Measurements from ENCODE around the gene WDR6. TPM values are rescaled to one million over a fixed set of nuclear protein-coding genes. Genes with fewer than 3 reads are reported as not detected.

Gene WDR6
- 100 to 1,000 TPM; 113 to 167 (median 129) TPM for total RNA-seq
- total RNA-seq (2013): 80.8 TPM

- TF ChIP-seq CTCF (IDR thresholded peaks at IDR 0.05): peak; percentile 44
- intact Hi-C loops (cut with micrococcal nuclease): loop anchor here (1.0 to 5.0 kb wide), 4 partner anchors 14 to 90 kb away; partner anchors contain the start of genes ARIH2, P4HTM and QRICH1
- Mint-ChIP-seq H3K27ac (peak within 1 kb of the TSS; percentile 98 to 99), H3K36me3 (no peaks in the 10 kb centered on the region), H3K4me3 (peak within 1 kb of the TSS; percentile 100), H3K9me3 (no peaks in the 10 kb centered on the region), H3K27me3 (ENCODE audit: low read depth in 2 of 2) (no peaks in the 10 kb centered on the region), H3K4me1 (peaks cover 21 to 24% of the 10 kb centered on the region in 2 donors)
- peak; percentile 91 to 98 (median 94) for ATAC-seq
- peak within 1 kb of the TSS; percentile 95 for H3K27ac ChIP-seq (ENCODE audit: low read length)
- no peaks in the 10 kb centered on the region for H3K27me3 ChIP-seq (ENCODE audit: control insufficient read depth, insufficient read depth, low read length)
- peak; percentile 94 to 99 for DNase-seq
- H3K4me1 ChIP-seq (ENCODE audit: control insufficient read depth, insufficient read depth, low read length): peaks cover 20% of the 10 kb centered on the region
- peak within 1 kb of the TSS; percentile 96 for H3K4me3 ChIP-seq (ENCODE audit: low read length)
- no peaks in the 10 kb centered on the region for H3K9me3 ChIP-seq (ENCODE audit: control insufficient read depth, insufficient read depth, low read length)
- under 1% methylated on average over 65 of the region's 65 CpGs for WGBS (ENCODE audit: insufficient coverage)
- H3K36me3 ChIP-seq (ENCODE audit: control insufficient read depth, insufficient read depth, low read length): peaks cover 8% of the 10 kb centered on the region
Measured at GRCh38 chr3:49007068-49007770, at the start of gene WDR6. Gene WDR6, plus strand, starts transcription at chr3:49007391. Its CDS starts 41 bp downstream, at chr3:49007432.

- intact Hi-C loops (cut with micrococcal nuclease): no loop called here
- no peaks in the 10 kb centered on the region for H3K4me1 ChIP-seq (ENCODE audit: control insufficient read depth, insufficient read depth, low read length)
- Mint-ChIP-seq H3K9me3 (no peaks in the 10 kb centered on the region), H3K27ac (peak overlapping the region in 1 of 2 donors; percentile 1), H3K27me3 (ENCODE audit: low read depth in 2 of 2) (no peaks in the 10 kb centered on the region), H3K36me3 (no peaks in the 10 kb centered on the region), H3K4me3 (no peak overlapping the region), H3K4me1 (peaks cover 6 to 9% of the 10 kb centered on the region in 2 donors)
- no peak overlapping the region for H3K27ac ChIP-seq (ENCODE audit: low read length)
- ATAC-seq (no peak), DNase-seq (no peak)
- TF ChIP-seq CTCF (IDR thresholded peaks at IDR 0.05): no peak
- WGBS (ENCODE audit: insufficient coverage): 88% methylated on average over 4 of the region's 4 CpGs
- H3K4me3 ChIP-seq (ENCODE audit: low read length): no peak overlapping the region
- peaks cover 25% of the 10 kb centered on the region for H3K36me3 ChIP-seq (ENCODE audit: control insufficient read depth, insufficient read depth, low read length)
- no peaks in the 10 kb centered on the region for H3K27me3 ChIP-seq (ENCODE audit: control insufficient read depth, insufficient read depth, low read length)
- no peaks in the 10 kb centered on the region for H3K9me3 ChIP-seq (ENCODE audit: control insufficient read depth, insufficient read depth, low read length)
Measured at GRCh38 chr3:48960841-48961413, 46.3 kb upstream of the WDR6 start.

- no peak for TF ChIP-seq CTCF (IDR thresholded peaks at IDR 0.05)
- no peak overlapping the region for H3K4me3 ChIP-seq (ENCODE audit: low read length)
- H3K27me3 Mint-ChIP-seq (ENCODE audit: low read depth in 2 of 2): no peaks in the 10 kb centered on the region
- no peaks in the 10 kb centered on the region for H3K9me3 Mint-ChIP-seq
- intact Hi-C loops (cut with micrococcal nuclease): no loop called here
- no CpG with 5 or more reads among the region's 2 CpGs for WGBS (ENCODE audit: insufficient coverage)
- H3K36me3 ChIP-seq (ENCODE audit: control insufficient read depth, insufficient read depth, low read length): peaks cover 31% of the 10 kb centered on the region
- DNase-seq: no peak
- no peaks in the 10 kb centered on the region for H3K36me3 Mint-ChIP-seq
- peaks cover 19 to 20% of the 10 kb centered on the region in 2 donors for H3K4me1 Mint-ChIP-seq
- ATAC-seq: no peak
- no peaks in the 10 kb centered on the region for H3K9me3 ChIP-seq (ENCODE audit: control insufficient read depth, insufficient read depth, low read length)
- no peaks in the 10 kb centered on the region for H3K27me3 ChIP-seq (ENCODE audit: control insufficient read depth, insufficient read depth, low read length)
- H3K4me1 ChIP-seq (ENCODE audit: control insufficient read depth, insufficient read depth, low read length): no peaks in the 10 kb centered on the region
- H3K27ac Mint-ChIP-seq: peak overlapping the region; percentile 1 to 50
- no peak overlapping the region for H3K27ac ChIP-seq (ENCODE audit: low read length)
- no peak overlapping the region for H3K4me3 Mint-ChIP-seq
Measured at GRCh38 chr3:48962340-48962739, 44.9 kb upstream of the WDR6 start.

Data from natural killer cell (primary cell).